SU-DHL-6 (cell line): ENCODE data around the gene PYCARD.
"Not testable (repeated sequence)": the region's sequence is repeated elsewhere in the genome, so short reads cannot be mapped to it uniquely, and the experiment has no call there.

Experiments
- H2AFZ ChIP-seq: fragments of 200-600 bp; sonication (generic); 2 replicates; pipeline ENCODE4 v1.6.1; 2014; ENCODE audit warnings: low read depth, mild to moderate bottlenecking, moderate library complexity, mixed read lengths, antibody characterized with exemption, low read length; ENCODE audit not compliant: severe bottlenecking
- H3F3A ChIP-seq: fragments of 200-600 bp; shearing (Covaris generic); 2 replicates; pipeline ENCODE4 v1.6.0; 2016; ENCODE audit warnings: antibody characterized with exemption, mild to moderate bottlenecking; ENCODE audit not compliant: insufficient read depth
- H3K27ac ChIP-seq: fragments of 200-600 bp; sonication (generic); 2 replicates; pipeline ENCODE4 v1.5.1; 2016; ENCODE audit warnings: low read depth, mild to moderate bottlenecking, low read length, moderate library complexity, mixed read lengths
- H3K27me3 ChIP-seq: fragments of 200-600 bp; sonication (generic), shearing (Covaris generic); 2 replicates; pipeline ENCODE4 v1.6.0; 2014; ENCODE audit warnings: mild to moderate bottlenecking, low read length
- H3K36me3 ChIP-seq: fragments of 200-600 bp; sonication (generic); 2 replicates; pipeline ENCODE4 v1.6.1; 2014; ENCODE audit warnings: mild to moderate bottlenecking, low read length, mixed read lengths
- H3K4me2 ChIP-seq: fragments of 300-600, 200-600 bp; shearing (Covaris generic), sonication (generic); 2 replicates; pipeline ENCODE4 v1.6.0; 2014; ENCODE audit warnings: low read length, low read depth, mild to moderate bottlenecking; ENCODE audit not compliant: poor library complexity, severe bottlenecking
- H3K4me3 ChIP-seq: fragments of 200-600 bp; sonication (generic); 2 replicates; pipeline ENCODE4 v1.5.1; 2014; ENCODE audit warnings: antibody characterized with exemption, low read length, mild to moderate bottlenecking, mixed read lengths; ENCODE audit not compliant: insufficient read depth, poor library complexity, severe bottlenecking
- H3K79me2 ChIP-seq: fragments of 200-600 bp; sonication (generic); 2 replicates; pipeline ENCODE4 v1.6.1; 2014; ENCODE audit warnings: mild to moderate bottlenecking, low read length, moderate library complexity; ENCODE audit not compliant: insufficient read depth
- H3K9ac ChIP-seq: fragments of 200-600 bp; sonication (generic); 2 replicates; pipeline ENCODE4 v1.7.0; 2014; ENCODE audit warnings: mild to moderate bottlenecking, low read length
- H3K9me2 ChIP-seq: fragments of 200-600 bp; sonication (generic); replicated peaks from 2 replicates; pipeline ENCODE4 v1.6.1; 2014; ENCODE audit warnings: low read length; ENCODE audit not compliant: insufficient read depth
- H3K9me3 ChIP-seq: fragments of 200-600 bp; sonication (generic); 2 replicates; pipeline ENCODE4 v1.6.1; 2014; ENCODE audit warnings: low read length, mixed read lengths; ENCODE audit not compliant: insufficient read depth
- H4K20me1 ChIP-seq: fragments of 200-600 bp; sonication (generic); 2 replicates; pipeline ENCODE4 v1.6.1; 2014; ENCODE audit warnings: low read depth, mild to moderate bottlenecking, antibody characterized with exemption, low read length, moderate library complexity, mixed read lengths
- EZH2phosphoT487 ChIP-seq: fragments of 200-600 bp; sonication (generic), shearing (Covaris generic); conservative IDR thresholded peaks from 2 replicates; pipeline ENCODE4 v1.6.1; 2018; ENCODE audit warnings: mild to moderate bottlenecking, antibody characterized with exemption, low read length, moderate library complexity, mixed read lengths
- TF ChIP-seq, protein P1 (sequence below): fragments of 200-600 bp; sonication (generic); IDR thresholded peaks from one replicate; pipeline ENCODE4 v1.5.1; 2017; ENCODE audit warnings: antibody characterized with exemption, mild to moderate bottlenecking, low read length, moderate library complexity; ENCODE audit not compliant: insufficient read depth, poor library complexity, severe bottlenecking

The PYCARD gene

GRCh38 chr16:31248344-31248743 lies 45.8 kb upstream of the PYCARD start:
- Histone ChIP-seq H2AFZ (no peak overlapping the region), H4K20me1 (no peaks in the 10 kb centered on the region), H3K27ac (no peak overlapping the region), H3F3A (no peaks in the 10 kb centered on the region), H3K9me3 (no peaks in the 10 kb centered on the region), H3K36me3 (no peaks in the 10 kb centered on the region), H3K9me2 (no peaks in the 10 kb centered on the region), H3K4me3 (no peak overlapping the region), H3K9ac (no peak overlapping the region), H3K27me3 (no peaks in the 10 kb centered on the region), H3K79me2 (no peaks in the 10 kb centered on the region), H3K4me2 (no peak overlapping the region)
- TF ChIP-seq, protein P1, sequence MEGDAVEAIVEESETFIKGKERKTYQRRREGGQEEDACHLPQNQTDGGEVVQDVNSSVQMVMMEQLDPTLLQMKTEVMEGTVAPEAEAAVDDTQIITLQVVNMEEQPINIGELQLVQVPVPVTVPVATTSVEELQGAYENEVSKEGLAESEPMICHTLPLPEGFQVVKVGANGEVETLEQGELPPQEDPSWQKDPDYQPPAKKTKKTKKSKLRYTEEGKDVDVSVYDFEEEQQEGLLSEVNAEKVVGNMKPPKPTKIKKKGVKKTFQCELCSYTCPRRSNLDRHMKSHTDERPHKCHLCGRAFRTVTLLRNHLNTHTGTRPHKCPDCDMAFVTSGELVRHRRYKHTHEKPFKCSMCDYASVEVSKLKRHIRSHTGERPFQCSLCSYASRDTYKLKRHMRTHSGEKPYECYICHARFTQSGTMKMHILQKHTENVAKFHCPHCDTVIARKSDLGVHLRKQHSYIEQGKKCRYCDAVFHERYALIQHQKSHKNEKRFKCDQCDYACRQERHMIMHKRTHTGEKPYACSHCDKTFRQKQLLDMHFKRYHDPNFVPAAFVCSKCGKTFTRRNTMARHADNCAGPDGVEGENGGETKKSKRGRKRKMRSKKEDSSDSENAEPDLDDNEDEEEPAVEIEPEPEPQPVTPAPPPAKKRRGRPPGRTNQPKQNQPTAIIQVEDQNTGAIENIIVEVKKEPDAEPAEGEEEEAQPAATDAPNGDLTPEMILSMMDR = no peak
- no peak for TF ChIP-seq EZH2phosphoT487

DNA sequence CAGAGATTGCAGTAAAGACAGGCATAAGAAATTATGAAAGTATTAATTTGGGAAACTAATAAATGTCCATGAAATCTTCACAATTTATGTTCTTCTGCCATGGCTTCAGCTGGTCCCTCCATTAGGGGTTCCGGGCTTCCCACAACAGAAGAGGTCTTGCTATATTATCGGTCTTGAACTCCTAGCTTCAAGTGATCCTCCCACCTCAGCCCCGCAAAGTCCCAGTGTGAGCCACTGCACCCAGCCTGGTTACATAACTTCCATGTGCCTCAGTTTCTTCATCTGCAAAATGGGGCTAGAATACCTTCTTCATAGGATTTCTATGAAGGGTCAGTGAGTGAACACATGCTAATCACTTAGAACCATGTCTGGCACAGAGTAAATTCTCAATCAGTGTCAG lies 43.7 kb upstream of the PYCARD start:
- Histone ChIP-seq H3K36me3 (no peaks in the 10 kb centered on the region), H3K9me3 (no peaks in the 10 kb centered on the region), H4K20me1 (no peaks in the 10 kb centered on the region), H3K4me3 (no peak overlapping the region), H3K79me2 (no peaks in the 10 kb centered on the region), H3K4me2 (no peak overlapping the region), H3F3A (no peaks in the 10 kb centered on the region), H3K9me2 (no peaks in the 10 kb centered on the region), H2AFZ (no peak overlapping the region), H3K9ac (no peak overlapping the region), H3K27me3 (no peaks in the 10 kb centered on the region), H3K27ac (no peak overlapping the region)
- TF ChIP-seq EZH2phosphoT487 = no peak
- TF ChIP-seq, protein P1 = no peak

DNA sequence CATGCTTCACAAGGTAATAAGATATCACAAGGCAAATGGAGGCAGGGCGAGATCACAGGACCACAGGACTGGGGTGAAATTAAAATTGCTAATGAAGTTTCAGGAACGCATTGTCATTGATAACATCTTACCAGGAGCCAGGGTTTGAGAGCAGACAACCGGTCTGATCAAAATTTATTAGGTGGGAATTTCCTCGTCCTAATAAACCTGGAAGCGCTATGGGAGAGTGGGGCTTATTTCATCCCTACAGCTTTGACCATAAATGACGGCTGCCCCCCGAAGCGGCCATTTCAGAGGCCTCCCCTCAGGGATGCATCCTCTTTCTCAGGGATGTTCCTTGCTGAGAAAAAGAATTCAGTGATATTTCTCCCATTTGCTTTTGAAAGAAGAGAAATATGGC lies 43.0 kb upstream of the PYCARD start:
- not testable (repeated sequence) for H3K9ac ChIP-seq

GRCh38 chr16:31243734-31244670 lies 41.4 kb upstream of the PYCARD start:
- Histone ChIP-seq H4K20me1 (no peaks in the 10 kb centered on the region), H3K9ac (no peak overlapping the region), H3K27ac (no peak overlapping the region), H3K9me2 (no peaks in the 10 kb centered on the region), H3K79me2 (no peaks in the 10 kb centered on the region), H3F3A (no peaks in the 10 kb centered on the region), H3K9me3 (no peaks in the 10 kb centered on the region), H3K4me2 (no peak overlapping the region), H3K27me3 (no peaks in the 10 kb centered on the region), H3K36me3 (no peaks in the 10 kb centered on the region), H3K4me3 (no peak overlapping the region), H2AFZ (no peak overlapping the region)
- no peak for TF ChIP-seq EZH2phosphoT487
- TF ChIP-seq, protein P1 = no peak

More for the DNA sequence above, 43.0 kb upstream of the PYCARD start:
- H3K4me2 ChIP-seq, H3K9me3 ChIP-seq, H3K4me3 ChIP-seq, H3K79me2 ChIP-seq, H3K36me3 ChIP-seq, H4K20me1 ChIP-seq, H3F3A ChIP-seq, H2AFZ ChIP-seq, H3K27ac ChIP-seq, H3K9me2 ChIP-seq, H3K27me3 ChIP-seq: not testable (repeated sequence)
